ENCODE measurements around the gene RYR1.

The RYR1 gene

DNA sequence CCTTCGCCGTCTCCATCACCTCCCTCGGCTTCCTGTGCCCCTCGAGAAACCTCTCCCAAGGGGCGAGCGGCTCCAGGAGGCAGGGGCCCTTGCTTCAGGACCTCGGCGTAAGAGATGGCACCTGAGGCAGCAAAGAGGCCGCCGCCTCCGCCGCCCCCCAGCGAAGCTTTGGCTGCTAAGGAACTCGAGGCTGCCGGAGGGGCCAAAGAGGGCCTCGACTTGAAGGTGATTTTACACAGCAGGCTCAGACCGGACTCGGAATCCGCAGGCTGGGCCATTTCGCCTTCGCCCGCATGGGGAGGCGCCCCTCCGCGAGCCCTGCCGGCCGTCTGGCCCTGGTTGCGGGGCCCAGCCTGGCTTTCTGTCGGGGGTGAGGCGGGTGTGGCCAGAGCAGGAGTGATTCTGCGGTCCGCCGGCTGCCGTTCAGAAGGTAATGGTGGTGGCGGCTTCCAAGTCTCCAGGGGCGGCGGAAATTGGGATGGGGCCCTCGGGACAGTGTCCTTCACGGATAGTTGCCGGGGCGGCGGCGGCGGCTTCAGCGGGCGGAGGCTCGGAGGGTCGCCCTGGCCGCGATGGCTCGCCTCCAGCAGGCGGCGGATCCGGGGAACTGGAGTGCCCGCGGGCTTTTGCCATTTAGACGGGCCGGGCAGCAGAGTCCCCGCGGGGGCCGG lies 47.1 kb upstream of the RYR1 start:
- Histone ChIP-seq H3K36me3 (peaks cover 28 to 49% (median 30%) of the 10 kb centered on the region in 3 donors), H3K4me3 (peak overlapping the region in 1 of 2 donors; percentile 73), H3K27me3 (no peaks in the 10 kb centered on the region), H3K9me3 (no peaks in the 10 kb centered on the region), H3K4me1 (peaks cover 5 to 45% (median 34%) of the 10 kb centered on the region in 4 donors), H3K27ac (no peak overlapping the region)
- TF ChIP-seq, protein P1, sequence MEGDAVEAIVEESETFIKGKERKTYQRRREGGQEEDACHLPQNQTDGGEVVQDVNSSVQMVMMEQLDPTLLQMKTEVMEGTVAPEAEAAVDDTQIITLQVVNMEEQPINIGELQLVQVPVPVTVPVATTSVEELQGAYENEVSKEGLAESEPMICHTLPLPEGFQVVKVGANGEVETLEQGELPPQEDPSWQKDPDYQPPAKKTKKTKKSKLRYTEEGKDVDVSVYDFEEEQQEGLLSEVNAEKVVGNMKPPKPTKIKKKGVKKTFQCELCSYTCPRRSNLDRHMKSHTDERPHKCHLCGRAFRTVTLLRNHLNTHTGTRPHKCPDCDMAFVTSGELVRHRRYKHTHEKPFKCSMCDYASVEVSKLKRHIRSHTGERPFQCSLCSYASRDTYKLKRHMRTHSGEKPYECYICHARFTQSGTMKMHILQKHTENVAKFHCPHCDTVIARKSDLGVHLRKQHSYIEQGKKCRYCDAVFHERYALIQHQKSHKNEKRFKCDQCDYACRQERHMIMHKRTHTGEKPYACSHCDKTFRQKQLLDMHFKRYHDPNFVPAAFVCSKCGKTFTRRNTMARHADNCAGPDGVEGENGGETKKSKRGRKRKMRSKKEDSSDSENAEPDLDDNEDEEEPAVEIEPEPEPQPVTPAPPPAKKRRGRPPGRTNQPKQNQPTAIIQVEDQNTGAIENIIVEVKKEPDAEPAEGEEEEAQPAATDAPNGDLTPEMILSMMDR (IDR thresholded peaks at IDR 0.05), result no peak
- no peak for DNase-seq
- intact Hi-C loops (cut with DNase I; ENCODE audit: low total_unique reads), result loop anchor here (5.0 kb wide), 1 partner anchor 139 kb away; no protein-coding TSS in a partner anchor

- Histone ChIP-seq H3K27ac (peak overlapping the region; percentile 84 to 86), H3K9me3 (no peaks in the 10 kb centered on the region), H3K4me1 (peaks cover 5 to 45% (median 34%) of the 10 kb centered on the region in 4 donors), H3K36me3 (peaks cover 21 to 42% (median 24%) of the 10 kb centered on the region in 3 donors), H3K27me3 (no peaks in the 10 kb centered on the region), H3K4me3 (peak overlapping the region; percentile 54 to 73)
- DNase-seq, result peak in 1 of 2 donors; percentile 49
- intact Hi-C loops (cut with DNase I; ENCODE audit: low total_unique reads), result loop anchor here (5.0 kb wide), 1 partner anchor 140 kb away; no protein-coding TSS in a partner anchor
- TF ChIP-seq, protein P1 (IDR thresholded peaks at IDR 0.05), result no peak
Measured at GRCh38 chr19:38386971-38387549, 46.4 kb upstream of the RYR1 start.

DNA sequence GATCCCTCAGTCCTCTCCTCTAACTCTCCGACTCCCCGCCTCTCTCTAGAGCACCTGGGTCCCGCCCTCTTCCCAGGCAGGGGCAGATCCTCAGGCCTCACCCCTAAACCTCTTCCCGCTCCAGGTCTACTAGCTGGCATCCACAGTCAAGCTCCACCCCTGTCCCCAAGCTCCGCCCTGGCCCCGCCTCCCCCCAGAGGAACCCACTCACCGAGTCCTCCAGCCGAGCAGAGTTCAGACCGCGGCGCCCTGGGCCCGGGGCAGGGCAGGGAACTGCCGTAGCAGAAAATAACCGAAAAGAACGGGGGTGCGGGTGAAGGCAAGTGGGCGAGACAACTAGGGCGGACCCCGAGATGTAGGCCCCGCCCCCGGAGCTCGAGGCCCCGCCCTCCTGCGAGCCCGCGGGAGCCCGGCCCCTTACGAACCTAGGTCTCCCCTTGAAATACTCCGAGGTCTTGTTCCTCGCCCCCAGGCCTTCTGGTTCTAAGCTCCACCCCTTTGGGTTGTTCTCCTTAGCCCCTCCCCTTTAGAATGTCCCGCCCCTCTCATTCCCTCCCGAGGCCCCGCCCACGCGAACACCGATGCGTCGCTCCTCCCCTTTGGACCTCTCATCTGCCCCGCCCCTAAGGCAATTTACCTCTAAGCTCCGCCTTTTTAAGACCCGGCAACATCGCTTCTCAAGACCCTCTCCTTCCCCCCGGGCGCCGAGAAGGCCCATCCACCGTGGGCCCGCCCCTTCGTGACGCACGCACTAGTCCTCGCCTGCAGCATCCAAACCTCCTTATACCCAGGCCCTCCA lies 45.7 kb upstream of the RYR1 start, which contains the start of gene GGN:
Gene GGN (minus strand): TSS at position 485 of the 799 bp plus-strand sequence. CDS start 773 bp downstream, outside the sequence.
- intact Hi-C loops (cut with DNase I; ENCODE audit: low total_unique reads), result loop anchor here (2.0 to 5.0 kb wide), 2 partner anchors 15 to 140 kb away; partner anchors contain the start of gene FAM98C
- H3K27ac ChIP-seq, result peak within 1 kb of the TSS; percentile 84 to 86
- peak within 1 kb of the TSS; percentile 54 to 73 for H3K4me3 ChIP-seq
- peak; percentile 80 to 90 for DNase-seq
- H3K36me3 ChIP-seq, result peaks cover 14 to 35% (median 17%) of the 10 kb centered on the region in 3 donors
- H3K4me1 ChIP-seq, result peaks cover 5 to 45% (median 34%) of the 10 kb centered on the region in 4 donors
- no peaks in the 10 kb centered on the region for H3K9me3 ChIP-seq
- TF ChIP-seq, protein P1 (IDR thresholded peaks at IDR 0.05), result no peak
- H3K27me3 ChIP-seq, result no peaks in the 10 kb centered on the region

GRCh38 chr19:38388349-38389100 lies 45.0 kb upstream of the RYR1 start, which contains the start of gene SPRED3:
Gene SPRED3 (plus strand): TSS chr19:38388697. CDS start chr19:38390303, 1,606 bp downstream.
- Histone ChIP-seq H3K4me1 (peaks cover 5 to 45% (median 34%) of the 10 kb centered on the region in 4 donors), H3K36me3 (peaks cover 7 to 28% (median 9%) of the 10 kb centered on the region in 3 donors), H3K4me3 (peak within 1 kb of the TSS; percentile 54 to 73), H3K9me3 (no peaks in the 10 kb centered on the region), H3K27me3 (no peaks in the 10 kb centered on the region), H3K27ac (peak within 1 kb of the TSS; percentile 84 to 86)
- intact Hi-C loops (cut with DNase I; ENCODE audit: low total_unique reads), result loop anchor here (2.0 to 5.0 kb wide), 2 partner anchors 14 to 141 kb away; partner anchors contain the start of gene FAM98C
- peak in 1 of 2 donors; percentile 76 for DNase-seq
- TF ChIP-seq, protein P1 (IDR thresholded peaks at IDR 0.05), result no peak
